GM23338 (cell line): ENCODE measurements around the gene KRT75. TPM values are rescaled to one million over a fixed set of nuclear protein-coding genes. Genes with fewer than 3 reads are reported as not detected.

Source experiments
- ATAC-seq: fragments of 200-7000 bp; cut with Tn5 transposase; 3 replicates; pipeline ENCODE4 v1.9.1; 2020
- DNase-seq: peaks from one replicate; pipeline ENCODE4 v3.0.0-alpha.2; 2015; ENCODE audit warnings: low spot score
- H2AFZ ChIP-seq: fragments of 200-600 bp; sonication (generic); 2 replicates; pipeline ENCODE4 v1.8.0; 2016; ENCODE audit warnings: antibody characterized with exemption, mild to moderate bottlenecking, moderate library complexity
- H3F3A ChIP-seq: fragments of 200-600 bp; sonication (generic); replicated peaks from 2 replicates; pipeline ENCODE4 v1.8.0; 2017; ENCODE audit warnings: antibody characterized with exemption, mixed run types, low read depth
- H3K27ac ChIP-seq: fragments of 200-600 bp; sonication (generic); 2 replicates; pipeline ENCODE4 v1.6.1; 2016; ENCODE audit warnings: low read depth
- H3K27me3 ChIP-seq: fragments of 200-600 bp; sonication (generic); 2 replicates; pipeline ENCODE4 v1.8.0; 2016; ENCODE audit warnings: mild to moderate bottlenecking, mixed run types, moderate library complexity; ENCODE audit not compliant: insufficient read depth
- H3K36me3 ChIP-seq: fragments of 200-600 bp; sonication (generic); 2 replicates; pipeline ENCODE4 v1.8.0; 2016; ENCODE audit warnings: mild to moderate bottlenecking; ENCODE audit not compliant: insufficient read depth
- H3K4me1 ChIP-seq: fragments of 200-600 bp; sonication (generic); 2 replicates; pipeline ENCODE4 v1.8.0; 2016; ENCODE audit warnings: mild to moderate bottlenecking, moderate library complexity; ENCODE audit not compliant: insufficient read depth
- H3K4me2 ChIP-seq: fragments of 200-600 bp; sonication (generic); 2 replicates; pipeline ENCODE4 v1.7.1; 2017; ENCODE audit warnings: mixed run types
- H3K4me3 ChIP-seq: fragments of 200-600 bp; sonication (generic); 2 replicates; pipeline ENCODE4 v1.6.1; 2016; ENCODE audit warnings: mixed run types
- H3K79me2 ChIP-seq: fragments of 200-600 bp; sonication (generic); replicated peaks from 2 replicates; pipeline ENCODE4 v1.8.0; 2017; ENCODE audit warnings: mild to moderate bottlenecking; ENCODE audit not compliant: insufficient read depth
- H3K9me2 ChIP-seq: fragments of 200-600 bp; sonication (generic); 2 replicates; pipeline ENCODE4 v1.8.0; 2017; ENCODE audit not compliant: insufficient read depth
- H4K20me1 ChIP-seq: fragments of 200-600 bp; sonication (generic); replicated peaks from 2 replicates; pipeline ENCODE4 v1.8.0; 2017; ENCODE audit warnings: mild to moderate bottlenecking; ENCODE audit not compliant: insufficient read depth
- H3K27ac Mint-ChIP-seq: 2 replicates; pipeline ENCODE4 v1.8.0; 2020; ENCODE audit warnings: inconsistent platforms, mild to moderate bottlenecking, moderate library complexity, mixed read lengths
- H3K27me3 Mint-ChIP-seq: 3 replicates; pipeline ENCODE4 v1.8.0; 2022; ENCODE audit warnings: low read depth, mild to moderate bottlenecking, moderate library complexity, mixed read lengths, inconsistent platforms; ENCODE audit not compliant: insufficient read depth, poor library complexity
- H3K36me3 Mint-ChIP-seq: 3 replicates; pipeline ENCODE4 v1.8.0; 2021; ENCODE audit warnings: low read depth, mild to moderate bottlenecking, inconsistent platforms, moderate library complexity, mixed read lengths
- H3K4me1 Mint-ChIP-seq: 3 replicates; pipeline ENCODE4 v1.8.0; 2020; ENCODE audit warnings: mild to moderate bottlenecking, inconsistent platforms, mixed read lengths
- H3K4me3 Mint-ChIP-seq: 3 replicates; pipeline ENCODE4 v1.8.0; 2021; ENCODE audit warnings: moderate library complexity, mild to moderate bottlenecking, inconsistent platforms, mixed read lengths
- H3K9me3 Mint-ChIP-seq: 3 replicates; pipeline ENCODE4 v1.8.0; 2020; ENCODE audit warnings: moderate library complexity, mild to moderate bottlenecking, inconsistent platforms, mixed read lengths
- JUNB ChIP-seq: IDR thresholded peaks from one replicate; pipeline ENCODE4 v1.6.1; 2016; ENCODE audit warnings: antibody characterized with exemption; ENCODE audit not compliant: unreplicated experiment
- NANOG ChIP-seq: IDR thresholded peaks from 2 replicates; pipeline ENCODE4 v1.6.1; 2016; ENCODE audit warnings: antibody characterized with exemption, borderline replicate concordance
- REST ChIP-seq: IDR thresholded peaks from one replicate; pipeline ENCODE4 v1.6.1; 2018; ENCODE audit warnings: antibody characterized with exemption; ENCODE audit not compliant: unreplicated experiment
- ZNF331 ChIP-seq: fragments of 250-450 bp; sonication (Bioruptor Pico); IDR thresholded peaks from 2 replicates; pipeline ENCODE4 v1.5.0; 2020; ENCODE audit warnings: low read depth, mild to moderate bottlenecking, moderate library complexity
- polyA plus RNA-seq: library from polyadenylated mRNA; unstranded; fragments of >200 nt; fragmentation: Nextera tagmentation; extraction: Ambion mirVana; gene quantifications from 2 replicates; pipeline ENCODE4 v1.2.1, GENCODE V29; 2016
- total RNA-seq: library from RNA; depleted of rRNA; stranded (reverse); fragments of >200 nt; shearing (Covaris generic); gene quantifications from 2 replicates; pipeline ENCODE4 v1.2.3, GENCODE V29; 2014; rRNA removed

Gene KRT75
- total and polyA plus RNA-seq, 2 experiments from 2014 or later: not detected

- Histone ChIP-seq H3K4me3 (no peak overlapping the region), H3K27me3 (no peaks in the 10 kb centered on the region), H2AFZ (no peak overlapping the region), H3K79me2 (no peaks in the 10 kb centered on the region), H3F3A (no peaks in the 10 kb centered on the region), H3K36me3 (no peaks in the 10 kb centered on the region), H3K9me2 (no peaks in the 10 kb centered on the region), H3K4me1 (no peaks in the 10 kb centered on the region), H3K4me2 (no peak overlapping the region), H3K27ac (no peak overlapping the region), H4K20me1 (no peaks in the 10 kb centered on the region)
- Mint-ChIP-seq H3K4me1 (no peaks in the 10 kb centered on the region), H3K27me3 (peaks cover 4% of the 10 kb centered on the region), H3K27ac (no peak overlapping the region; the same call in 1 of the 2 replicates), H3K36me3 (no peaks in the 10 kb centered on the region), H3K9me3 (no peaks in the 10 kb centered on the region), H3K4me3 (no peak overlapping the region)
- TF ChIP-seq NANOG: no peak
- no peak for TF ChIP-seq JUNB
- no peak for TF ChIP-seq ZNF331 (CRISPR knock-in tag)
- TF ChIP-seq REST: no peak
- DNase-seq (no peak), ATAC-seq (no peak)
Observed at GRCh38 chr12:52377266-52377665, 56.9 kb downstream of the KRT75 start.

Other genes starting within 250 kb of the KRT75 start
- gene KRT80, start 242.4 kb downstream of the KRT75 start, total RNA-seq: not detected in 2 replicates
- not detected in 2 replicates for gene KRT80, start 242.4 kb downstream of the KRT75 start, polyA plus RNA-seq
- gene KRT7, start 201.1 kb downstream of the KRT75 start, total RNA-seq: 9.4 and 11.7 TPM in 2 replicates
- gene KRT7, start 201.1 kb downstream of the KRT75 start, polyA plus RNA-seq: 6.5 and 16.4 TPM in 2 replicates
- gene KRT86, start 159.7 kb downstream of the KRT75 start, total RNA-seq: not detected in 2 replicates
- gene KRT86, start 159.7 kb downstream of the KRT75 start, polyA plus RNA-seq: 0.16 and 0.30 TPM in 2 replicates
- not detected in 2 replicates for gene KRT81, start 142.8 kb downstream of the KRT75 start, total RNA-seq
- not detected in 2 replicates for gene KRT81, start 142.8 kb downstream of the KRT75 start, polyA plus RNA-seq
- not detected in 2 replicates for gene KRT83, start 113.0 kb downstream of the KRT75 start, total RNA-seq
- not detected in 2 replicates for gene KRT83, start 113.0 kb downstream of the KRT75 start, polyA plus RNA-seq
- not detected in 2 replicates for gene KRT85, start 66.9 kb downstream of the KRT75 start, total RNA-seq
- gene KRT85, start 66.9 kb downstream of the KRT75 start, polyA plus RNA-seq: not detected in 2 replicates
- gene KRT84, start 48.7 kb downstream of the KRT75 start, total RNA-seq: not detected in 2 replicates
- not detected in 2 replicates for gene KRT84, start 48.7 kb downstream of the KRT75 start, polyA plus RNA-seq
- gene KRT82, start 28.0 kb downstream of the KRT75 start, total RNA-seq: not detected in 2 replicates
- not detected in 2 replicates for gene KRT82, start 28.0 kb downstream of the KRT75 start, polyA plus RNA-seq
- gene KRT6B, start 17.8 kb upstream of the KRT75 start, total RNA-seq: not detected in 2 replicates
- gene KRT6B, start 17.8 kb upstream of the KRT75 start, polyA plus RNA-seq: not detected in 2 replicates
- not detected in 2 replicates for gene KRT6C, start 39.4 kb upstream of the KRT75 start, total RNA-seq
- gene KRT6C, start 39.4 kb upstream of the KRT75 start, polyA plus RNA-seq: not detected in 2 replicates
- not detected in 2 replicates for gene KRT6A, start 58.9 kb upstream of the KRT75 start, total RNA-seq
- not detected in 2 replicates for gene KRT6A, start 58.9 kb upstream of the KRT75 start, polyA plus RNA-seq
- not detected in 2 replicates for gene KRT5, start 86.0 kb upstream of the KRT75 start, total RNA-seq
- gene KRT5, start 86.0 kb upstream of the KRT75 start, polyA plus RNA-seq: not detected in 2 replicates
- gene KRT71, start 118.8 kb upstream of the KRT75 start, total RNA-seq: not detected in 2 replicates
- gene KRT71, start 118.8 kb upstream of the KRT75 start, polyA plus RNA-seq: not detected in 2 replicates
- not detected in 2 replicates for gene KRT74, start 139.5 kb upstream of the KRT75 start, total RNA-seq
- not detected in 2 replicates for gene KRT74, start 139.5 kb upstream of the KRT75 start, polyA plus RNA-seq
- gene KRT72, start 167.1 kb upstream of the KRT75 start, total RNA-seq: not detected in 2 replicates
- not detected in 2 replicates for gene KRT72, start 167.1 kb upstream of the KRT75 start, polyA plus RNA-seq
- not detected in 2 replicates for gene KRT73, start 184.2 kb upstream of the KRT75 start, total RNA-seq
- gene KRT73, start 184.2 kb upstream of the KRT75 start, polyA plus RNA-seq: not detected in 2 replicates
- not detected in 2 replicates for gene KRT2, start 217.8 kb upstream of the KRT75 start, total RNA-seq
- gene KRT2, start 217.8 kb upstream of the KRT75 start, polyA plus RNA-seq: not detected in 2 replicates
- gene KRT1, start 246.0 kb upstream of the KRT75 start, total RNA-seq: not detected in 2 replicates
- not detected in 2 replicates for gene KRT1, start 246.0 kb upstream of the KRT75 start, polyA plus RNA-seq